Cardiac muscle cell (in vitro differentiated cells and primary cell): Measurements from ENCODE around the gene RHOBTB3. TPM values are rescaled to one million over a fixed set of nuclear protein-coding genes. Genes with fewer than 3 reads are reported as not detected.

Experiments used
- DNase-seq, 2 donors: peaks; one replicate each; pipeline versions ENCODE4 v3.0.0 to v3.0.0-alpha.2; 2010 to 2017; ENCODE audit warnings: low read depth in 1 of 2, low spot score in 1 of 2
- H3K27ac ChIP-seq: fragments of 200-600 bp; sonication (generic); 2 replicates; pipeline ENCODE4 v1.5.1; 2016
- H3K27me3 ChIP-seq: fragments of 200-600 bp; sonication (generic); 2 replicates; pipeline ENCODE4 v1.6.0; 2016; ENCODE audit warnings: control low read depth
- H3K36me3 ChIP-seq: fragments of 200-600 bp; sonication (generic); 2 replicates; pipeline ENCODE4 v1.5.1; 2016; ENCODE audit warnings: control low read depth
- H3K4me1 ChIP-seq: fragments of 200-600 bp; sonication (generic); 2 replicates; pipeline ENCODE4 v1.8.1; 2017; ENCODE audit warnings: low read depth, mild to moderate bottlenecking, mixed run types
- H3K4me3 ChIP-seq: fragments of 200-600 bp; sonication (generic); 2 replicates; pipeline ENCODE4 v1.5.1; 2016; ENCODE audit warnings: mild to moderate bottlenecking
- H3K9me3 ChIP-seq: fragments of 200-600 bp; sonication (generic); 2 replicates; pipeline ENCODE4 v1.5.1; 2017; ENCODE audit warnings: low read depth, mild to moderate bottlenecking, control low read depth
- polyA plus RNA-seq: library from polyadenylated mRNA; unstranded; fragments of >200 nt; fragmentation: Nextera tagmentation; extraction: Ambion mirVana; gene quantifications from 2 replicates; pipeline ENCODE4 v1.2.1, GENCODE V29; 2016
- total RNA-seq: library from RNA; depleted of rRNA; stranded (reverse); fragments of >200 nt; gene quantifications from 2 replicates; pipeline ENCODE4 v1.2.3, GENCODE V29; 2016
- TF ChIP-seq, protein P1 (sequence below): IDR thresholded peaks from 2 replicates; pipeline ENCODE4 v1.5.1; 2012; ENCODE audit warnings: low read depth, mild to moderate bottlenecking, low read length

RHOBTB3 gene
- total and polyA plus RNA-seq, 2 experiments from 2014 or later: 455 to 477 TPM

DNA sequence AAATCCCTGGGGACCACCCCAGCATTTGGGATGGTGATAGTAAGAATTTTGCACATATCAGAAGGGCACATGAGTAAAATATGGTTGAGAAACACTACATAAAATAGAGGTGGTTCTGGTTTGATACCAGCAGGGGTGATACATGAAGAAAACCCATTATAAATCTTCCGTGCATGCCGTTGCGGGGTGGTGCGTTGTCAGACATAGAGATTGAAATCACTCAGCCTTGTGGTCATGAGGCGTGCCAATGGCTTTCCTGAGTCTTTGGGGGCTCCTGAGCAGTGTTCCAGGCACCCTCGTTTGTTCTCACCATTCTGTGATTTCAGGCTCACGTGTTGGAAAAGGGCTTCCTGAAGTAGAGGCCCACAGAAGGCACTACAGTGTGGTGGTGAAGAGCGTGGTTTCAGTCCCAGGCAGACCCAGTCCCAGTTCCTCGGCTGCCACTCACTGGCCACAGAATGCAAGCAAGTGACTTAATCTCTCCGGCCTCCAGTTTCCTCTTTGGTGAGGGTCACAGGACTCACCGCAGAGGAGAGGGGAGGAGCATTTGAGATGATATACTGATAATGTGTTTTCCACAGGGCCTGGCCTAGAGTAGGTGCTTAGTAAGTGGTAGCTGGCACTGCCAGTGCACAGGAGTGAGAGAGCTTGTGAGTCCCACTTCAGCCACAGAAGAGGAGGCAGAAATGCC is 111.9 kb downstream of the RHOBTB3 start:
- TF ChIP-seq, protein P1, sequence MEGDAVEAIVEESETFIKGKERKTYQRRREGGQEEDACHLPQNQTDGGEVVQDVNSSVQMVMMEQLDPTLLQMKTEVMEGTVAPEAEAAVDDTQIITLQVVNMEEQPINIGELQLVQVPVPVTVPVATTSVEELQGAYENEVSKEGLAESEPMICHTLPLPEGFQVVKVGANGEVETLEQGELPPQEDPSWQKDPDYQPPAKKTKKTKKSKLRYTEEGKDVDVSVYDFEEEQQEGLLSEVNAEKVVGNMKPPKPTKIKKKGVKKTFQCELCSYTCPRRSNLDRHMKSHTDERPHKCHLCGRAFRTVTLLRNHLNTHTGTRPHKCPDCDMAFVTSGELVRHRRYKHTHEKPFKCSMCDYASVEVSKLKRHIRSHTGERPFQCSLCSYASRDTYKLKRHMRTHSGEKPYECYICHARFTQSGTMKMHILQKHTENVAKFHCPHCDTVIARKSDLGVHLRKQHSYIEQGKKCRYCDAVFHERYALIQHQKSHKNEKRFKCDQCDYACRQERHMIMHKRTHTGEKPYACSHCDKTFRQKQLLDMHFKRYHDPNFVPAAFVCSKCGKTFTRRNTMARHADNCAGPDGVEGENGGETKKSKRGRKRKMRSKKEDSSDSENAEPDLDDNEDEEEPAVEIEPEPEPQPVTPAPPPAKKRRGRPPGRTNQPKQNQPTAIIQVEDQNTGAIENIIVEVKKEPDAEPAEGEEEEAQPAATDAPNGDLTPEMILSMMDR: peak; percentile 27
- Histone ChIP-seq H3K4me1 (no peaks in the 10 kb centered on the region), H3K27me3 (no peaks in the 10 kb centered on the region), H3K9me3 (no peaks in the 10 kb centered on the region), H3K36me3 (no peaks in the 10 kb centered on the region), H3K4me3 (no peak overlapping the region), H3K27ac (no peak overlapping the region)
- peak; percentile 51 to 77 for DNase-seq

DNA sequence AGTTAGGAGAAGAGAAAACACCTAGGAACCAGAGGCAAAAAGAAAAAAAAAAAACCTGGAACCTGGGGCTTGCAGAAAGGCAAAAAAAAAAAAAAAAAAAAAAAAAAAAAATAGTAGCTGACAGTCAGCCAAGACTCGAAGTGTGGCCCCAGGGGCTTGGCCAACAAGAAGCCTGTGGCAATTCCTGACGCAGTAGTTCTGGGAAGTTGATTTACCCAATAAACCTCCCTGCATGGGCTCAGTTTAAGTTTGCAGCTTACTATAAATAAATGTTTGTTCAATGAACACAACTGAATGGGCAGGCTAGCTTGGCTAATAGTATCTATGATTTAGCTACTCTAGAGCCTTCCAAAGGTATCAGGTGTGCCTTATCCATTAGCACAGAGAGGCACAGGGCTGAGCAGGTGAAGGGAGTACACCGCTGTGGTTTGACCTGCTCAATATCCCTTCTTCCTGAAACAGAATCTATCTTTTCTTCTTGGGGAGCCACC is 112.6 kb downstream of the RHOBTB3 start:
- no peaks in the 10 kb centered on the region for H3K36me3 ChIP-seq
- no peaks in the 10 kb centered on the region for H3K27me3 ChIP-seq
- no peak overlapping the region for H3K27ac ChIP-seq
- H3K4me3 ChIP-seq: no peak overlapping the region
- no peaks in the 10 kb centered on the region for H3K4me1 ChIP-seq
- no peaks in the 10 kb centered on the region for H3K9me3 ChIP-seq
- TF ChIP-seq, protein P1: no peak
- peak in 1 of 2 donors; percentile 87 for DNase-seq

DNA sequence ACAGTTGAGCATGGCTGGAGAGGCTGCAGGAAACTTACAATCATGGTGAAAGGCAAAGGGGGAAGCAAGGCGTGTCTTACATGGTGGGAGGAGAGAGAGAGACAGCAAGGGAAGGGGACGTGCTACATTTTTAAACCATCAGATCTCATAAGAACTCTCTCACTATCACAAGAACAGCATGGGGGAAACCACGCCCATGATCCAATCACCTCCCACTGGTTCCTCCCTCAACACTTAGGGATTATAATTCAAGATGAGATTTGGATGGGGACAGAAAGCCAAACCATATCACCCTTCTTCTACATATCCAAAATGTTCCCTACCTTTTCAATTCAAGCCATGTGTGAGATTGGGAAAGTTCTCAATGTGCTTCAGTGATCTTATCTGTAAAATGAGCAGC is 114.3 kb downstream of the RHOBTB3 start:
- H3K36me3 ChIP-seq: no peaks in the 10 kb centered on the region
- TF ChIP-seq, protein P1: no peak
- no peaks in the 10 kb centered on the region for H3K4me1 ChIP-seq
- no peaks in the 10 kb centered on the region for H3K9me3 ChIP-seq
- H3K27me3 ChIP-seq: no peaks in the 10 kb centered on the region
- H3K4me3 ChIP-seq: no peak overlapping the region
- no peak for DNase-seq
- no peak overlapping the region for H3K27ac ChIP-seq

Other genes with a start within 250 kb of the RHOBTB3 start
- 31.0 and 46.5 TPM in 2 replicates for gene SKIC3, start 176.4 kb upstream of the RHOBTB3 start, total RNA-seq
- 47.2 and 52.0 TPM in 2 replicates for gene SKIC3, start 176.4 kb upstream of the RHOBTB3 start, polyA plus RNA-seq
- gene ARSK, start 176.2 kb upstream of the RHOBTB3 start, total RNA-seq: 7.2 and 12.2 TPM in 2 replicates
- gene ARSK, start 176.2 kb upstream of the RHOBTB3 start, polyA plus RNA-seq: 11.1 and 16.6 TPM in 2 replicates
- 0.07 and 0.57 TPM in 2 replicates for gene GPR150, start 111.2 kb upstream of the RHOBTB3 start, total RNA-seq
- gene GPR150, start 111.2 kb upstream of the RHOBTB3 start, polyA plus RNA-seq: 0.35 and 0.39 TPM in 2 replicates
- gene RFESD, start 84.6 kb upstream of the RHOBTB3 start, total RNA-seq: 0.11 and 1.3 TPM in 2 replicates
- 3.9 and 5.8 TPM in 2 replicates for gene RFESD, start 84.6 kb upstream of the RHOBTB3 start, polyA plus RNA-seq
- 0.45 and 1.0 TPM in 2 replicates for gene SPATA9, start 48.3 kb upstream of the RHOBTB3 start, total RNA-seq
- gene SPATA9, start 48.3 kb upstream of the RHOBTB3 start, polyA plus RNA-seq: 1.3 and 1.8 TPM in 2 replicates
- gene GLRX, start 91.4 kb downstream of the RHOBTB3 start, total RNA-seq: 15.7 and 23.9 TPM in 2 replicates
- 51.1 and 54.8 TPM in 2 replicates for gene GLRX, start 91.4 kb downstream of the RHOBTB3 start, polyA plus RNA-seq
- gene ELL2, start 230.5 kb downstream of the RHOBTB3 start, total RNA-seq: 22.1 and 41.8 TPM in 2 replicates
- gene ELL2, start 230.5 kb downstream of the RHOBTB3 start, polyA plus RNA-seq: 18.7 and 36.7 TPM in 2 replicates